ENCODE measurements around the gene FBLN2.

FBLN2 gene

DNA sequence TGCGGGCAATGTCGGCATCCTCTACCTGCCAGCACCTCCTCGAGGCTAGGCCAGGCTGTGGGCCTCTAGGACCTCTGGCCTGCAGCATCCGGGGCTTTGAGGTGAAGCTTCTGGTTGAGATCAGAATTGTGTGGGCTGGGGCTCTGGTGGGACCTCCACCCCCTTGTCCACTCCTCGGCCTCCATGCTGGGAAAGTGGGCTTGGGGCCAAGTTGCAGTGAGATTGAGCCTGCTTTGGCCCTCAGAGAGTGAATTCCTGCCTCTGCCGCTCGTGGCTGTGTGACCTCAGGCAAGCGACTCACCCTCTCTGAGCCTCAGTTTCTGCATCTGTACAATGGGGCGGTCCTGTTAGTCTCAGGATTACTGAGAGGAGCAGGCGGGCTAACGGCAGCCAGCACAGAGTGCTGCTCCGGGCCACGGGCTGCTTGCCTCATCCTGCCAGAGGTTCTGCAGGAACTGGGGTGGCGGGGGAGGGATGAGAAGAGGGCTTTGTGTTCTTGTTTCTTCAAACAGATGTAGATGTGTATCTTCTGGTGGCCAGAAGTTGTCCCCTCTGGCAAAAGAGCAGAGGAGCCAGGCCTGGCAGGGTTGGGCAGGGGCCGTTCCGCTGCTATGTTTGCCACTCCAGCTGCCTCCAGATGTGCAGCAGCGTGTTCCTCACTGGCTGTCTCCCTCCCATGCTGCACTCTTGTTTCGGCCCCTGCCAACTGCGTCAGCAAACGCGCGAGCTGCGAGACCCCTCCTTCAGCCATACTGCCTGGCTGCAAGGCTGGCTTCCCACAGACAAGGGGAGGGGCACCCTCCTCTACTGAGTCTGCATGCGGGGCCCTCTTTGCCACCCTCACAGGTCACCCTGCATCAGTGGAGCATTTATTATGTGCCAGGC is 33.7 kb downstream of the FBLN2 start:
- DNase-seq (ENCODE audit: low read depth) = no peak

DNA sequence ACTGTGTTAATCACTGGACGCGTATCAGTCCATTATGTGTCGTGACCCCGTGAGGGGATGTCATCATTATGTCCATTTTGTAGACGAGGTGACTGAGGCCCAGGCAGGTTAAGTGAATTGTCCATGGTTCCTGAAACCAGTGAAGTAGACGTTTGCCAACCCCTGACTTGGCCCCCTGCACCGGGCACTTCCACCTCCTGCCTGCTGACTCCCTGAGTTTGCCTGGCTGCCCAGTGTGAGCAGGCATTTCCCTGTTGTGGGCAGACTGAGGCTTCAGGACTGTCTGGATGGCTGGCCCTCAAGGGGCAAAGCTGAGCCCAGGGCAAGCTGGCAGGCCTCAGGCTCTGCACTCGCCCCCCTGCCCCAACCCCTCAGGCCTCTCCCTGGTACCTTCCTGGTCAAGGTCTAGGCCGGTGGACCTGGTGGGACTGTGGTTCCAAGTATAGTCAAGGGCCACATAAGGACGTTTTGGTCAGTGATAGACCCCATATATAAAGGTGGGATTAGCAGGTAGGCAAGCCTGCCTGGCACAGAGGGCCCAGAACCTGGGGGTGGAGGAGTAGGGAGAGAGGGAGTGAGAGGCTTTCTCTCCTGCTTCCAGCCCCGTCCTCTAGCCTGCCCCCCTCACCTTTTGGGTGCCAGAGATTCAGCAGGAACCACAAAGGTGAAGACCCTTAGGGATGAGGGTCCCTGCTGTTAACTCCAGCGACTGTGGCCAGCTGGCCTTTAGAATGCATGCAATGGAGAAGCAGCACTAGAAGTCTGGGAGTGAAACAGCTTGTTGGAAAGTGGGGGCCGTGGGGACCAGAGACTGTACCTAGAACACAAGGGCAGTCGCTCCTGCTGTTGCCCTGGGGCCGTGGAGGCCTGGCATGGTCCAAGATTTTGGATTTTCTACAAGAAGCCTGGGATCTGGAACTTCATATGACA is 34.6 kb downstream of the FBLN2 start:
- no peak for DNase-seq (ENCODE audit: low read depth)

DNA sequence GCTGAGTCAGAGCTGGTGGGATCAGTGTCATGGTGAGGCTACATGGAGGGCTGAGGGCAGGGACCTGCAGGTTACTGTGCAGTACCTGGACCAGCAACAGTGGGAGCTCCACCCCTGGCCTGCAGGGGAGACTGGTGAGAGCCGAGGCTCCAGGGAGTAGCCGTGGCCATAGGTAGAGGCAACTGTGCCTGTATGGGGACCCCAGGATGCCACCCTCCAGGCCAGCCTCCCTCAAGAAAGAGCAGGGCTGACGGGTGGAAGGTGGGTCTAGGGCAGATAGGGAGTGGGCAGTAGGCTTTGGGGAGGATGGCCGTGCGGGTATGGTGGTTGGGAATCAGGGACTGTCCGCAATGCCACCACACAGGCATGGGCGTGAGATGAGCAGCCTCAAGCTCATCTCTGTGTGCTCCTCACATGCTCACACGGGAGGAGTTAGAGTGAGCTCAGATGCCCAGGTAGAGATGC is 35.5 kb downstream of the FBLN2 start:
- DNase-seq (ENCODE audit: low read depth) = no peak

DNA sequence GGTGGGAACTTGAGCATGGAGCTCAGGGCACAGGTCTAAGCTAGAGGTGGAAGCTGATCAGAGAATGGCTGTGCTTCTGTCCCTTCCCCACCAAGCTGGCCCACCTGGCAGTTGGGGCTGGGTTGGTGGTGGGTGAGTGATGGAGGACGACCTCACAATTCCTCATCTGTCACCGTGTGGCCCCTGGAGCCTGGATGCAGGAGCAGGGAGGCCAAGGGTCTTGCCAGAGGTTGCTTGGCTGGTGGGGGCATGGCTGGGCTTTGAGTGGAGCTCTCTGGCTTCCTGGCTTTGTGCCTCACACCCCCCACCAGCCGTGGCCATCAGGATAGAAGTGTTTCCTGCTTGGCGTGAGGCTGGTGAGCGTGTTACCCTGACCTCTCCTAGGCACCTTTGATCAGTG is 36.0 kb downstream of the FBLN2 start:
- DNase-seq (ENCODE audit: low read depth) = no peak

DNA sequence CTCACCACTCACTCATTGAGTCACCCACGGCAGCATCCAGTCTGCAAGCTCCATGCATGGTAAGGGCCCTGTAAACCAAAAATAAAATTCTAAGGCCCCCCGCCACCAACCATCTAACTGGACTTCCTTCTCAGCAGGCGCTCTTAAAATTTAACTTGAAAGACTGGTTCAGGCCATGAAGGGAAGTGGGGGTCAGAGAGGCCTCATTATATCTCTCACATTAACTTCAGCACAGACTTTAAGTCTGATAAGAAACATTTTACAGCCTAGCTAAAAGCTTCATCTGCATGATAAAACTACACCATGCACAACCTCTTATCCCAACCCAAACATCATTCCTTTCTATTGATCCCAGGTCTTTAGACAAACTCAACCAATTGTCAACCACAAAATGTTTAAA is 38.5 kb downstream of the FBLN2 start:
- no peak for DNase-seq (ENCODE audit: low read depth)

DNA sequence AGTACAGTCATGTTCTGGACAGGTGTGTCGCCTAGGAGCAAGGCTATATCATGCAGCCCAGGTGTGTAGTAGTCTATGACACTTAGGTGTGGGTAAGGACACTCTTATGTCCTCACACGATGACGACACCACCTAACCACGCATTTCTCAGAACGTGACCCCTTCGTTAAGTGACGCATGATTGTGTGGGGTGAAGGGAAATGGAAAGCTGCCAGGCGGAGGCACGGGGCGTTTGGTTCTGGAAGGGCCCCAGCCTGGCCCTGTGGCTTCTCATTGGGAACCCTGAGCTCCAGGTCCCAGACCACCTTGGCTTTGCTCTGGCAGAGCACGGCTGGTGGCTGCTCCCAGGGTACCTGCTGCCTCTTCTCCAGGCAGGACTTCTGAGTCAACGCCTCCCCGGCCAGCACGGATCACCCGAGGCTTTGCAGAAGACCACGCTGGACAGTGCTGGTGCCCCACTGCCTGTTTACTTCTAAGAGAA is 39.3 kb downstream of the FBLN2 start:
- DNase-seq (ENCODE audit: low read depth) = no peak

DNA sequence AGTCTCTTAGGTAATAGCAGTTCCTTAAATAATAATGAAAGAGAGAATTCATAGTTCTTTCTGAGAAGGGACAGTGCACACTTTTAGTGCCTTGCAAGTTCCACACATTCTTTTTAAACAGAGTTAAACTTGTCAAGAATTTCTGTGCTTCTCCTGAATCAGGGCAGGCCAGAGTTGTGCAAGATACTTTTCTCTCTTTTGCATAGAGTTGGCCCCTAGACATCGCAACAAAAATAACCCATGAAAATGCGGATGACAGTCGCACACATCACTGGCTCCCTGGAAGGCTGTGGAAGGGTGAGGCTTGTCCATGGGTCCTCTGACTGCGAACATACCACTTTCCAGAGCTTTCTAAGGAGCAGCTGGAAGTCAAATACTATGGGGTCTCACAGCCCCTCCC is 40.1 kb downstream of the FBLN2 start:
- DNase-seq (ENCODE audit: low read depth) = no peak

DNA sequence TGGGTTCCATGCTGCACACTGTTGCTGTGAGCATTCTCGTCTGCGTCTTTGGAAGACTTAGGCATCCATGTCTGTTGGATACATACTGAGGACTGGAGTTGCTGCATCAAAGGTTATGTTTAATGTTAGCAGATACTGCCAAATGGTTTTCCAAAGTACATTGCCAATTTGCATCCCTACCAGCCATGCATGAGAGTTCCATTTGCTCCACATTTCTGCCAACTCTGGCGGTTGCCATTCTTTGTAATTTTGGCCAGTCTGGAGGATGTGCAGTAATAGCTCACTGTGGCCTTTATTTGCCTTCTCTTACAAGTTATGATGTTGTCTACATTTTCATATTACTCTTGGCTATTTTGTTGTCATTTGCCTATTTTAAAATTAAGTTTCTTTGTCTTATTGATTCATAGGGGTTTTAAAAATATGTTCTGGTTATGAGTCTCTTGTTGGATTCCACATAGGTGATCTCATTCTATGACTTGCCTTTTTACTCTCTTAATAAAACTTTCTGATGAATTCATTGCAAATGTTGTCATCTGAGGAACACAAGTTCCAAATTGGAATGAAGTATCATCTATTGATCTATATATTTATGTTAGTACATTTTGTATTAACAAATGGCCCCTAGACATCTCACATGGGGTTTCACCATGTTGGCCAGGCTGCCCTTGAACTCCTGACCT is 42.1 kb downstream of the FBLN2 start:
- DNase-seq (ENCODE audit: low read depth) = no peak

DNA sequence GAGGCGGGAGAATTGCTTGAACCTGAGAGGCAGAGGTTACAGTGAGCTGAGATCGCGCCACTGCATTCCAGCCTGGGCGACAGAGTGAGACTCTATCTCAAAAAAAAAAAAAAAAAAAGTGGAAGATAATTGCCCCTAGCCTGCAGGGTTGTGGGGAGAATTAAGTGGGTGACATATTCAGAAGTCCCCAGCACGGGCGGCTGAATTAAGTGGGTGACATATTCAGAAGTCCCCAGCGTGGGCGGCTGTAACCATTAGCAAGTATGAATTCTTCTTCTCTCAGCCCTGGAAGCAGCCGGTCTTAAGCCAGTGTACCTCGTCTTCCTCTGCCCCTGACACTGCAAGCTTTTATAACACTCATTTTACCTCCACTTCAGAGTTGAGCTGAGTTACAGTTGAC is 44.7 kb downstream of the FBLN2 start:
- DNase-seq (ENCODE audit: low read depth) = no peak

DNA sequence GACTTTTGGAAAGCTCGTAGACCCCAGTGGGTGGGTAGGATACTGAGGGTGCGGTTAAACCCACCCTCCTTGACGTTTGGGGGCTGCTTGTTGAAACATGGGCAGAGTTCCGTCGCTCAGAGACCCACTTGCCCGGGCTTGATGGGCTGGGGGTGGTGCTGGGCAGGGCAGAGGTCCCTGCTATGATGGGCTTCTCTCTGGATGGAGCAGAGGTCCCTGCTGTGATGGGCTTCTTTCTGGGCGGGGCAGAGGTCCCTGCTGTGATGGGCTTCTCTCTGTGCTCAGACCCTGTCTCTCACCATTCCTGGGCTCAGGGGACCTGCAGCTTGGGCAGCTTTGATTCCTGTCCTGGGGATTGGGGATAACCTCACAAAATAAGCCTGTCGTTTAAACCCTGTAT is 45.2 kb downstream of the FBLN2 start:
- no peak for DNase-seq (ENCODE audit: low read depth)

DNA sequence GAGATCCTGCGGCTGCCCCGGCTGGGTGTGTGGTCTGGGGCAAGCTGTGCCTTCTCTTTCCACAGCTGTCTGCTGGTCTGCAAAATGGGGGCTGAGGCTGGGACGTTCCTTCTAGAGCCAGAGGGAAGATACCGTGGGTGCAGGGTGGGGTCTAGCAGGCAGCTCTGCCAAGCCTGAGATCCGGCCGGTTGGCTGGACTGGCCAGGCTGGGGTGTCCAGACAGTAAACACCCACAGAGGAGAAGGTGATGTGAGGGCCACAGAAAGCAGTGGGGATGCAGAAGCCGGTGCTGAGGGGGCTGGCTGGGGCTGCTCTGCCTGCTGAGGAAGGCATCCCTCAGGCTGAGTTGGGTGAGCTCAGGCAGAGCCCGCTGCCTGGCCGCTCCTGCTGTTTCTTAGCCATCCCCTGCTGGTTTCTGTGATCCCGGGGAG is 46.1 kb downstream of the FBLN2 start:
- DNase-seq (ENCODE audit: low read depth) = no peak

DNA sequence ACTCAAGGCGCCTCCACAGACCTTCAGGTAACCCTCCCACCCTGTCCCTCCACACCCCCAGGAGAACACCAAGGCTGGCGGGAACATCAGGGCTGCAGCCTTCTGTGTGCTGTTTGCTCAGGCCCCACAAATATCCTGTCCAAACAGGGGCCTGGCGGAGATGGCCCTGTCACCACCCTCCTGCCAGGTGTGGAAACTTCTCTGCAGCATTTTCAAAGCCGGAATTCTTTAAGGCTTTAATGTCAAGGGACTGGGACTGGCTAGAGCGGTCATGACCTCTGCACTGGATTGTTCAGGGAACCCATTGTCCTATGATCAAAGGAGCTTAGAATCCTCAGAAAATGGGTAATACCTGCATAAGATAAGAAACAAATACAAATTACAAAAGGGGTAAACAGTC is 46.6 kb downstream of the FBLN2 start:
- DNase-seq (ENCODE audit: low read depth) = no peak

DNA sequence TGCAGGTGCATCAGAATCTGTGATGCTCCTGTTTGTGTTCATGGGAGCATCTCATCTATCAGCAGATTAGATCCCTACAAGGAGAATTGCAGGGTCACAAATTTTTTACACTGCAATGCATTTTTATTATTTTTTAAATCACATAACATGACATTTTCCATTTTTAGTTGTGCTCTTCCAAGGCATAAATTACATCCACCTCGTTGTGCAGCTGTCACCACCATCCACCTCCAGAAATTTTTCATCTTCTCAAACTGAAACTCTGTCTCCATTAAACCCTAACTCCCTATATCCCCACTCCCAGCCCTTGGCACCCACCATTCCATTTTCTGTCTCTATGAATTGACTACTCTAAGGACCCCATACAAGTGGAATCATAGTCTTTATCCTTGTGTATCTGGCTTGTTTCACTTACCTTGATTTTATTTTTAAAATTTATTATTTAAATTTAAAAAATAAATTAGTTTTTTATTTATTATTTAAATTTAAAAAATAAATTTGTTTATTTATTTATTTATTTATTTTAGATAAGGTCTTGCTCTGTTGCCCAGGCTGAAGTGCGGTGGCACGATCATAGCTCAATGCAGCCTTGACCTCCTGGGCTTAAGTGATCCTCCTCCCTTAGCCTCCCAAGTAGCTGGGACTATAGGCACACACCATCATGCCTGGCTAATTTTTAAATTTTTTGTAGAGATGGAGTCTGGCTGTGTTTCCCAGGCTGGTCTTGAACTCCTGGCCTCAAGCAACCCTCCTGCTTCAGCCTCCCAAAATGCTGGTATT is 47.7 kb downstream of the FBLN2 start:
- no peak for DNase-seq (ENCODE audit: low read depth)

DNA sequence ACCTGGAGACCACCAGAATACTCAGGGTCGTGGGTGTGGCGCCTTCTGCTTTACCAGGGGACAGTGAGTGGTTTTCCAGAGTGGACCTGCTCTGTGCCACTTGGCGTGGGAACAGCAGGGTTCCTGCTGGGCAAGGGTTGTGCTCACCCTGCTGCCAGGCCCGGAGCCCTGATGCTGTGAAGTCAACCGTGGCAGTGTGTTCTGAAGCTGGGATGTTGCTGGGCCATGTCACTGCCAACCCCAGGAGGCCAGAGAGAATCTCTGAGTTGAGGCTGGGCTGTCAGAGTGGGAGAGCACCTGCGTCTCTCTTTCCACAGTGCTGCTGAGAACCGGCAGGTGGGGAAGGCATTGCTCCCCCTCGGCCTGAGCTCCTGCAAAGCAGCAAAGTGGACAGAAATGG is 48.7 kb downstream of the FBLN2 start:
- DNase-seq (ENCODE audit: low read depth) = no peak

DNA sequence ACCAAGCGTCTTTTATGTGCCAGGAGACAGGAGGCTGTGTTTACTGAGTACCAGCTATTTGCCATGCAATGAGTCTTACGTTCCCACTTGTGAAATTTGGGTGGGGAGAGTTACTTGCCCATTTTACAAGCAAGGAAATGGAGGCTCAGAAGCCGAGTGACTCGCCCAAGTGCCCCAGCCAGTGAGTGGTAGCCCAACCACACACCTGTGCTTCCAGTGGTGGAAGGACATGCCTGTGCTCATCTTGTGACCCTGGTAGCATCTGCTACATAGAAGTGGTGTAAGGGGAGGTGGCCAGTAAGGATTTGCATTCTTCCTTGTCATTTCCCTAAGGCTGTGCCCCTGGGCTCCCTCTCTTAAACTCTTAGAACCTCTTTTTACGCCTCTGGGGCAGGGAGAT is 49.3 kb downstream of the FBLN2 start:
- no peak for DNase-seq (ENCODE audit: low read depth)

DNA sequence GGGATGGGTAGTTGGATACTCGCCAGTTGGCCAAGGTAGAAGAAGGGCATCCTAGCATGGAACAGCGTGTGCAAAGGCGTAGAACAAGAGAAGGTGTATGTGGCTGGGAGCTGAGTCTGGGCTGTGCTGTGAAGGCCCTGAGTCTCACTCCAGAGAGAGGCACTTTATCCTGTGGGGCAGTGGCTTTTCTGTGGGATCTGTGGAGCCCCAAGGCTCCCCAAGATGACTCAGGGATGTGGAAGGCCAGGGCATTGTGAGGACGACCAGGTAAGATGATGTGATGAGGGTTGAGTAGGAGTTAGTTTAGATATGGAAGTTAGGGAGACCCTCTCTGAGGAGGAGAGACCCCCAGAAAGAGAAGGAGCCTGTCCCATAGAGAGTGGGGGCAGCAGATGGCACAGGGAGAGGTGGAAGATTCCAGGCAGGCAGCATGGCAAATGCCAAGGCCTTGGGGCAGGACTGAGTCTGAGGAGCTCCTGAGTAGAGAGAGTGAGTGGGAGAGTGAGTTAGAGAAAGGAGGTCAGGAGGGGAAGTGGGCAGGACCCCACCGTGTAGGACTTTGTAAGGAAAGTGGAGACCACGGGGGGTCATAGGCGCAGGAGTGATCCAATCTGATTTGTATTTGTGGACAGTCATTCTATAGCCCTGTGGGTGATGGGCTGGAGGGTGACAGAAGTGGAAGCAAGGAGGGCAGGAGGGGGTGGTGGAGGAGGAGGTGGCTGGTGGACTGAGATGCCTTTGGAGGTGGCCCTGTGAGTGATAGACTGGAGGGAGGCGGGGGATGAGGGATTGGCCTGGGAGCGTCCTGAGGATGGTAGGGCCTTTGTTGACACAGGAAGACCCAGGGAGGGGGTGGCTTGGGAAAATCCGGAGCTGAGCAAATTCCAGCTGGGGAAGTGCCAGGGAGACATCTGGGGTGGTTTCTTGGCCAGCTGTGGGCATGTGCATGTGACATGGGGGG is 50.3 kb downstream of the FBLN2 start:
- no peak for DNase-seq (ENCODE audit: low read depth)

DNA sequence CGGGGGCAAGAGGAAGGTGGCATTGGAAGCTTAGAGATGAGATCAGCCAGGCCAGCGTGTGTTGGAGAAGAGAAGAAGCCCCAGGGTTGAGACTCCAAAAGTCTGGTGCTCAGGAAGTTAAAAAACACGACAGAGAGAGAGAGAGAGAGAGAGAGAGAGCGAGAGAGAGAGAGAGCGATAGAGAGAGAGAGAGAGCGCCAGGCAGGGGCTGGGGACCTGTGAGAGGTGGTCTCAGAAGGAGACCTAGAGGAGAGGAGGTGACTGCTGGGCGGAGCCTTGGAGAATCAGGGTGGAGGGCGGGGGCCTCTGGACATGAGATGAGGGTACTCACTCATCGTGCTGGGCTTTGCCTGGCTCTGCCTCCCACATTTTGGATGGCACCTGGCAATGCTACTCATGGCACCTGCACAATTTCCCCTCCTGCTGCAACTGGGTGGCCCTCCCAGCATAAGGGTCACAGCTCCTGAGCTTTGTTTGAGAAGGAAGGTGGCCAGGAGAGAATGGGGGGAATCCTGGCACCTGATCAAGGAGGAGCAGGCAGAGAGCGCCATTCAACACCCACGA is 51.0 kb downstream of the FBLN2 start:
- DNase-seq (ENCODE audit: low read depth) = no peak

DNA sequence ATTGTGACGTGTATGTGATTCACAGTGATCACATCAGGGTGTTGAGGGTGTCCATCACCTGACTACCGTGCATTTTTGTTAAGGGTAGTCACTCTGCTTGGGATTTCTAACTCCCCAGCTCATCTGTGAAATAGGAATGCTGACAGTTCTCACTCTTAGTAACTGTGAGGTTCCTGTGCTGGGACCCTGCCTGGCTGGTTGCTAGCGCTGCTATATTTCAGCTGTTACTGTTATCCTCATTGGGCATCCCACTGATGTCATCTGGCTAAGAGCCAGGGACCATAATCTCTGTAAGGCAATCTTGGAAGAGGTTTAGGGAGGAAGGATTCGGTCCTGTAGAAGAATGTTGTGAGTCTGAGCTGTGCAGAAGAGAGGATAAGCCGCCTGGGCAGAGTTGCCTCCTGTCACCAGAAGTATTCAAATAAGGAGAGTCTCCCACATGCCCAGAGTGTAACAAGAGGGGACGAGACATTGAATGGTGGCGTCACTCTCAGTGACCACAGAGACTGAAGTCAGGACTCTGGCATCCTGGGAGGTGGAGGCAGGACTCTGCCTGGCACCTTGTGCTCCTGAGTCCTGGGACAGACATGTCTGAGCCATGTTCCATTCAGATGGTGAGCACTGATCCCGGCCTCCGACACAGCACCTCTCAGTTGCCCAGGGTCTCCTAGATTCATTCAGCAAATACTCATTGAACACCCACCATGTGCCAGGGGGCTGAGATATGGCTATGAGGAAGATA is 52.2 kb downstream of the FBLN2 start:
- DNase-seq (ENCODE audit: low read depth) = no peak

DNA sequence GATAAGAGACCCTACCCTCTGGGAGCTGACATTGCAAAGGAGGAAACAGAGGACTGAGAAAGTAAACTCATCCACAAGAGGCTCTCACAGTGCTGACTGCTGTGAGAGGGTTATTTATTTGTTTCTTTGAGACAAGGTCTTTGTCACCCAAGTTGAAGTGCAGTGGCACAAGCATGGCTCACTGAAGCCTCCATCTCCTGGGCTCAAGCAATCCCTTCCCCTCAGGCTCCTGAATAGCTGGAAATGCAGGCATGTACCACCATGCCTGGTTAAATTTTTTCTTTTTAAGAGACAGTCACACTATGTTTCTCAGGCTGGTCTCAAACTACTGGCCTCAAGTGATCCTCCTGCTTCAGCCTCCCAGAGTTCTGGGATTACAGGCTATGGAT is 52.8 kb downstream of the FBLN2 start:
- no peak for DNase-seq (ENCODE audit: low read depth)
